Type B pancreatic cell (in vitro differentiated cells): ENCODE measurements around the gene TPD52L1. TPM values are rescaled to one million over a fixed set of nuclear protein-coding genes. Genes with fewer than 3 reads are reported as not detected.

ENCODE experiments used
- DNase-seq: peaks from one replicate; pipeline ENCODE4 v3.0.0; 2021; ENCODE audit warnings: mixed read lengths; ENCODE audit not compliant: unreplicated experiment; ENCODE audit errors: extremely low spot score
- H3K27ac Mint-ChIP-seq: 2 replicates; pipeline ENCODE4 v1.8.0; 2021; ENCODE audit warnings: mild to moderate bottlenecking, mixed read lengths
- H3K27me3 Mint-ChIP-seq: 2 replicates; pipeline ENCODE4 v1.8.0; 2021; ENCODE audit warnings: mixed read lengths
- H3K36me3 Mint-ChIP-seq: 2 replicates; pipeline ENCODE4 v1.8.0; 2021; ENCODE audit warnings: mixed read lengths
- H3K4me1 Mint-ChIP-seq: one replicate; pipeline ENCODE4 v1.8.0; 2021; ENCODE audit warnings: mixed read lengths; ENCODE audit not compliant: unreplicated experiment
- H3K4me3 Mint-ChIP-seq: 2 replicates; pipeline ENCODE4 v1.8.0; 2021; ENCODE audit warnings: mild to moderate bottlenecking, mixed read lengths
- H3K9me3 Mint-ChIP-seq: 2 replicates; pipeline ENCODE4 v1.8.0; 2021; ENCODE audit warnings: mixed read lengths
- CTCF ChIP-seq: fragments of 200-600 bp; sonication (generic); conservative IDR thresholded peaks from 2 replicates; pipeline ENCODE4 v1.5.0; 2021; ENCODE audit warnings: antibody characterized with exemption, mild to moderate bottlenecking
- total RNA-seq: library from RNA; stranded (reverse); gene quantifications from 2 replicates; pipeline ENCODE4 v1.2.1, GENCODE V29; 2021; ENCODE audit warnings: low replicate concordance

The TPD52L1 gene
- total RNA-seq, 1 donor from 2014 or later: 80.4 TPM

- Mint-ChIP-seq H3K27ac (peak overlapping the region; percentile 62), H3K4me3 (peak overlapping the region; percentile 82)
- no peak for DNase-seq
Observed at GRCh38 chr6:125302840-125303511, 149.4 kb downstream of the TPD52L1 start.

GRCh38 chr6:125303512-125303854 is 149.9 kb downstream of the TPD52L1 start:
- no peak for DNase-seq
- Mint-ChIP-seq H3K4me3 (peak overlapping the region; percentile 82), H3K4me1 (peaks cover 26% of the 10 kb centered on the region), H3K36me3 (peaks cover 18% of the 10 kb centered on the region), H3K27ac (no peak overlapping the region), H3K27me3 (no peaks in the 10 kb centered on the region), H3K9me3 (peaks cover 13% of the 10 kb centered on the region)
- no peak for TF ChIP-seq CTCF

More at GRCh38 chr6:125302840-125303511, 149.4 kb downstream of the TPD52L1 start:
- peaks cover 13% of the 10 kb centered on the region for H3K9me3 Mint-ChIP-seq
- TF ChIP-seq CTCF: no peak
- H3K36me3 Mint-ChIP-seq: peaks cover 22% of the 10 kb centered on the region
- H3K4me1 Mint-ChIP-seq: peaks cover 30% of the 10 kb centered on the region
- no peaks in the 10 kb centered on the region for H3K27me3 Mint-ChIP-seq

GRCh38 chr6:125304970-125305660 is 151.5 kb downstream of the TPD52L1 start:
- H3K4me1 Mint-ChIP-seq: peaks cover 16% of the 10 kb centered on the region
- H3K27me3 Mint-ChIP-seq: no peaks in the 10 kb centered on the region
- peaks cover 6% of the 10 kb centered on the region for H3K36me3 Mint-ChIP-seq
- DNase-seq: no peak
- H3K27ac Mint-ChIP-seq: no peak overlapping the region
- H3K4me3 Mint-ChIP-seq: no peak overlapping the region
- H3K9me3 Mint-ChIP-seq: peaks cover 13% of the 10 kb centered on the region
- TF ChIP-seq CTCF: peak; percentile 34

GRCh38 chr6:125306756-125307149 is 153.2 kb downstream of the TPD52L1 start:
- no peak for DNase-seq
- Mint-ChIP-seq H3K27ac (no peak overlapping the region), H3K36me3 (no peaks in the 10 kb centered on the region), H3K4me3 (no peak overlapping the region), H3K4me1 (peaks cover 9% of the 10 kb centered on the region), H3K9me3 (peaks cover 13% of the 10 kb centered on the region), H3K27me3 (peaks cover 3% of the 10 kb centered on the region)
- no peak for TF ChIP-seq CTCF

- peaks cover 12% of the 10 kb centered on the region for H3K4me1 Mint-ChIP-seq
- TF ChIP-seq CTCF: no peak
- no peaks in the 10 kb centered on the region for H3K36me3 Mint-ChIP-seq
- H3K4me3 Mint-ChIP-seq: no peak overlapping the region
- no peak for DNase-seq
- peaks cover 13% of the 10 kb centered on the region for H3K9me3 Mint-ChIP-seq
- H3K27me3 Mint-ChIP-seq: peaks cover 3% of the 10 kb centered on the region
- no peak overlapping the region for H3K27ac Mint-ChIP-seq
Observed at GRCh38 chr6:125307150-125307838, 153.7 kb downstream of the TPD52L1 start.
